DOHH2 (cell line): ENCODE data around the gene FLT3.

Experiments used
- H3F3A ChIP-seq: fragments of 200-600 bp; sonication (generic), shearing (Covaris generic); 2 replicates; pipeline ENCODE4 v1.6.0; 2016; ENCODE audit warnings: antibody characterized with exemption, mild to moderate bottlenecking; ENCODE audit not compliant: control insufficient read depth, insufficient read depth
- H3K27ac ChIP-seq: fragments of 200-600 bp; sonication (generic); 2 replicates; pipeline ENCODE4 v1.5.1; 2014; ENCODE audit warnings: low read depth, mild to moderate bottlenecking, low read length, moderate library complexity
- H3K27me3 ChIP-seq: fragments of 200-600 bp; sonication (generic); 2 replicates; pipeline ENCODE4 v1.6.1; 2014; ENCODE audit warnings: mild to moderate bottlenecking, low read length, mixed read lengths; ENCODE audit not compliant: control insufficient read depth
- H3K36me3 ChIP-seq: fragments of 200-600 bp; sonication (generic); 2 replicates; pipeline ENCODE4 v1.6.1; 2014; ENCODE audit warnings: mild to moderate bottlenecking, low read length, moderate library complexity, mixed read lengths; ENCODE audit not compliant: control insufficient read depth
- H3K4me1 ChIP-seq: fragments of 200-600 bp; sonication (generic); 2 replicates; pipeline ENCODE4 v1.6.1; 2014; ENCODE audit warnings: mild to moderate bottlenecking, low read length, mixed read lengths; ENCODE audit not compliant: control insufficient read depth
- H3K4me2 ChIP-seq: fragments of 200-600 bp; sonication (generic); 2 replicates; pipeline ENCODE4 v1.6.0; 2014; ENCODE audit warnings: mild to moderate bottlenecking, low read length, moderate library complexity
- H3K4me3 ChIP-seq: fragments of 200-600 bp; sonication (generic); 2 replicates; pipeline ENCODE4 v1.5.1; 2014; ENCODE audit warnings: mild to moderate bottlenecking, low read length, mixed read lengths
- H3K79me2 ChIP-seq: fragments of 200-600 bp; sonication (generic); 2 replicates; pipeline ENCODE4 v1.6.1; 2014; ENCODE audit warnings: mild to moderate bottlenecking, low read length, mixed read lengths; ENCODE audit not compliant: control insufficient read depth
- H3K9me2 ChIP-seq: fragments of 200-600 bp; sonication (generic); replicated peaks from 2 replicates; pipeline ENCODE4 v1.6.1; 2014; ENCODE audit warnings: mild to moderate bottlenecking, low read length, mixed read lengths; ENCODE audit not compliant: control insufficient read depth
- H3K9me3 ChIP-seq: fragments of 200-600 bp; sonication (generic); 2 replicates; pipeline ENCODE4 v1.6.1; 2014; ENCODE audit warnings: antibody characterized with exemption, low read length, mixed read lengths; ENCODE audit not compliant: control insufficient read depth, insufficient read depth
- H4K20me1 ChIP-seq: fragments of 200-600 bp; sonication (generic); 2 replicates; pipeline ENCODE4 v1.6.0; 2014; ENCODE audit warnings: low read depth, mild to moderate bottlenecking, antibody characterized with exemption, low read length, moderate library complexity; ENCODE audit not compliant: control insufficient read depth, insufficient read depth
- CTCF ChIP-seq: fragments of 200-600 bp; sonication (generic); IDR thresholded peaks from one replicate; pipeline ENCODE4 v1.5.1; 2014; ENCODE audit warnings: antibody characterized with exemption, mild to moderate bottlenecking, low read depth, low read length; ENCODE audit not compliant: poor library complexity, severe bottlenecking
- EZH2phosphoT487 ChIP-seq: fragments of 200-600 bp; sonication (generic); IDR thresholded peaks from 2 replicates; pipeline ENCODE4 v1.6.1; 2017; ENCODE audit warnings: borderline replicate concordance, mild to moderate bottlenecking, antibody characterized with exemption, low read length, moderate library complexity, mixed read lengths

The FLT3 gene

GRCh38 chr13:27973961-27974662 is 126.3 kb downstream of the FLT3 start:
- Histone ChIP-seq H4K20me1 (no peaks in the 10 kb centered on the region), H3K9me2 (no peaks in the 10 kb centered on the region), H3K4me2 (no peak overlapping the region), H3K79me2 (no peaks in the 10 kb centered on the region), H3K36me3 (no peaks in the 10 kb centered on the region), H3K4me3 (no peak overlapping the region), H3F3A (no peaks in the 10 kb centered on the region), H3K27me3 (peaks cover 29% of the 10 kb centered on the region), H3K27ac (no peak overlapping the region), H3K9me3 (no peaks in the 10 kb centered on the region), H3K4me1 (no peaks in the 10 kb centered on the region)
- TF ChIP-seq EZH2phosphoT487 = no peak
- TF ChIP-seq CTCF = no peak

- TF ChIP-seq CTCF (no peak), EZH2phosphoT487 (no peak)
- Histone ChIP-seq H3K79me2 (no peaks in the 10 kb centered on the region), H3K4me1 (no peaks in the 10 kb centered on the region), H3K4me3 (no peak overlapping the region), H4K20me1 (no peaks in the 10 kb centered on the region), H3F3A (no peaks in the 10 kb centered on the region), H3K9me2 (no peaks in the 10 kb centered on the region), H3K4me2 (no peak overlapping the region), H3K27ac (no peak overlapping the region), H3K36me3 (no peaks in the 10 kb centered on the region), H3K9me3 (no peaks in the 10 kb centered on the region), H3K27me3 (peaks cover 25% of the 10 kb centered on the region)
These were observed 127.1 kb downstream of the FLT3 start for GRCh38 chr13:27973291-27973690.

GRCh38 chr13:27972478-27972820 is 127.9 kb downstream of the FLT3 start:
- TF ChIP-seq CTCF (no peak), EZH2phosphoT487 (no peak)
- no peaks in the 10 kb centered on the region for H3K9me2 ChIP-seq
- H3K27ac ChIP-seq = no peak overlapping the region
- H4K20me1 ChIP-seq = no peaks in the 10 kb centered on the region
- H3K9me3 ChIP-seq = no peaks in the 10 kb centered on the region
- H3K79me2 ChIP-seq = no peaks in the 10 kb centered on the region
- no peaks in the 10 kb centered on the region for H3K4me1 ChIP-seq
- no peak overlapping the region for H3K4me3 ChIP-seq
- no peaks in the 10 kb centered on the region for H3F3A ChIP-seq
- peaks cover 25% of the 10 kb centered on the region for H3K27me3 ChIP-seq
- no peaks in the 10 kb centered on the region for H3K36me3 ChIP-seq
- no peak overlapping the region for H3K4me2 ChIP-seq
